HFF-Myc (cell line): ENCODE results near the gene LGI1.

ENCODE experiments used
- DNase-seq: peaks from one replicate; pipeline ENCODE4 v3.0.0-alpha.2; 2011; ENCODE audit warnings: low read depth; ENCODE audit errors: extremely low read depth
- H3K4me3 ChIP-seq: replicated peaks from 2 replicates; pipeline ENCODE4 v1.5.1; 2011; ENCODE audit warnings: low read depth, mild to moderate bottlenecking, control low read depth, low read length
- CTCF ChIP-seq: IDR thresholded peaks from 2 replicates; pipeline ENCODE4 v1.5.1; 2012; ENCODE audit warnings: mild to moderate bottlenecking, low read depth, low read length, control low read depth; ENCODE audit errors: missing control alignments

Gene LGI1

GRCh38 chr10:93760490-93760889, 2.8 kb downstream of the LGI1 start:
- DNase-seq = no peak
- H3K4me3 ChIP-seq = no peak overlapping the region
- no peak for TF ChIP-seq CTCF

- no peak for TF ChIP-seq CTCF
- DNase-seq = no peak
- H3K4me3 ChIP-seq = no peak overlapping the region
These were observed 5.2 kb downstream of the LGI1 start for GRCh38 chr10:93762979-93763391.

- no peak for TF ChIP-seq CTCF
- no peak overlapping the region for H3K4me3 ChIP-seq
- DNase-seq = no peak
These were observed 9.2 kb downstream of the LGI1 start for GRCh38 chr10:93766918-93767317.

- no peak for DNase-seq
- no peak overlapping the region for H3K4me3 ChIP-seq
- no peak for TF ChIP-seq CTCF
These were observed 10.1 kb downstream of the LGI1 start for GRCh38 chr10:93767724-93768399.

GRCh38 chr10:93768892-93769291, 11.2 kb downstream of the LGI1 start:
- DNase-seq = no peak
- TF ChIP-seq CTCF = no peak
- H3K4me3 ChIP-seq = no peak overlapping the region

GRCh38 chr10:93771354-93771753, 13.6 kb downstream of the LGI1 start:
- no peak for TF ChIP-seq CTCF
- no peak for DNase-seq
- no peak overlapping the region for H3K4me3 ChIP-seq

GRCh38 chr10:93773120-93773519, 15.4 kb downstream of the LGI1 start:
- no peak overlapping the region for H3K4me3 ChIP-seq
- TF ChIP-seq CTCF = no peak
- DNase-seq = no peak
